Aorta (tissue), 5 donors: ENCODE data around the gene SCN4A. TPM values are rescaled to one million over a fixed set of nuclear protein-coding genes. Genes with fewer than 3 reads are reported as not detected.
"Not testable (repeated sequence)": the region's sequence is repeated elsewhere in the genome, so short reads cannot be mapped to it uniquely, and the experiment has no call there.

Source experiments
- ATAC-seq: fragments of 200-7000 bp; cut with Tn5 transposase; one replicate; pipeline ENCODE4 v1.9.1; 2022; ENCODE audit warnings: moderate library complexity; ENCODE audit not compliant: low FRiP score
- DNase-seq, 2 donors: peaks; one replicate each; pipeline ENCODE4 v3.0.0-alpha.2; 2020
- H3K27ac ChIP-seq, 2 donors: one replicate each; pipeline ENCODE4 v1.5.1; 2013; ENCODE audit warnings: low read length in 2 of 2, mild to moderate bottlenecking in 2 of 2, moderate library complexity in 2 of 2, control low read depth in 1 of 2, inconsistent platforms in 1 of 2, low read depth in 1 of 2
- H3K27me3 ChIP-seq, 2 donors: one replicate each; pipeline ENCODE4 v1.6.1; 2013; ENCODE audit warnings: control low read depth in 1 of 2, low read length in 1 of 2, mild to moderate bottlenecking in 1 of 2, moderate library complexity in 1 of 2; ENCODE audit not compliant: insufficient read depth in 2 of 2, control insufficient read depth in 1 of 2
- H3K36me3 ChIP-seq, 2 donors: one replicate each; pipeline ENCODE4 v1.6.1; 2013; ENCODE audit warnings: control low read depth in 1 of 2, low read length in 1 of 2, mild to moderate bottlenecking in 1 of 2; ENCODE audit not compliant: insufficient read depth in 2 of 2, control insufficient read depth in 1 of 2
- H3K4me1 ChIP-seq, 2 donors: one replicate each; pipeline ENCODE4 v1.6.1; 2013; ENCODE audit warnings: low read length in 2 of 2, control low read depth in 1 of 2, mild to moderate bottlenecking in 1 of 2, moderate library complexity in 1 of 2; ENCODE audit not compliant: insufficient read depth in 2 of 2, control insufficient read depth in 1 of 2
- H3K4me3 ChIP-seq, 2 donors: one replicate each; pipeline ENCODE4 v1.5.1; 2013; ENCODE audit warnings: low read length in 2 of 2, control low read depth in 1 of 2, mild to moderate bottlenecking in 1 of 2
- H3K9me3 ChIP-seq: one replicate; pipeline ENCODE4 v1.6.1; 2013; ENCODE audit warnings: mild to moderate bottlenecking, low read length; ENCODE audit not compliant: control insufficient read depth
- WGBS, 2 donors: extraction: QIAGEN DNeasy Blood & Tissue Kit; methylation state at CpG; one replicate each; pipeline ENCODE4 v1.1.7; 2013; 5-methylcytosine and 5-hydroxymethylcytosine counted together
- intact Hi-C, 2 donors: fragments of 100-400 bp; cut with DNase I; formaldehyde crosslinking; loops; one replicate each; pipeline versions ENCODE4 v1.14.2 to v1.15.0; 2022
- polyA plus RNA-seq, 2 donors: library from polyadenylated mRNA; stranded (reverse); fragments of 200-250 nt; gene quantifications; one replicate each; pipeline ENCODE4 v1.2.3, GENCODE V29; 2013
- total RNA-seq, 2 donors: library from RNA; stranded (reverse); fragmentation: NEBNext Ultra II Directional; extraction: Animal tissue kit (Norgen Biotek cat#: 25700); gene quantifications; one replicate each; pipeline ENCODE4 v1.2.1, GENCODE V29; 2021
- donor health status: healthy with polysubstance abuse.
- donor health status: Bipolar disorder and iron deficiency.
- donor health status: DM: no; HTN: no; CAD: no.
- donor health status: DM: no; HTN: no; CAD: no.
- donor health status: DM: yes; HTN: yes; CAD: no.

SCN4A gene
- total and polyA plus RNA-seq, 4 donors, result 0.03 to 3.2 (median 1.5) TPM; not detected in 1

DNA sequence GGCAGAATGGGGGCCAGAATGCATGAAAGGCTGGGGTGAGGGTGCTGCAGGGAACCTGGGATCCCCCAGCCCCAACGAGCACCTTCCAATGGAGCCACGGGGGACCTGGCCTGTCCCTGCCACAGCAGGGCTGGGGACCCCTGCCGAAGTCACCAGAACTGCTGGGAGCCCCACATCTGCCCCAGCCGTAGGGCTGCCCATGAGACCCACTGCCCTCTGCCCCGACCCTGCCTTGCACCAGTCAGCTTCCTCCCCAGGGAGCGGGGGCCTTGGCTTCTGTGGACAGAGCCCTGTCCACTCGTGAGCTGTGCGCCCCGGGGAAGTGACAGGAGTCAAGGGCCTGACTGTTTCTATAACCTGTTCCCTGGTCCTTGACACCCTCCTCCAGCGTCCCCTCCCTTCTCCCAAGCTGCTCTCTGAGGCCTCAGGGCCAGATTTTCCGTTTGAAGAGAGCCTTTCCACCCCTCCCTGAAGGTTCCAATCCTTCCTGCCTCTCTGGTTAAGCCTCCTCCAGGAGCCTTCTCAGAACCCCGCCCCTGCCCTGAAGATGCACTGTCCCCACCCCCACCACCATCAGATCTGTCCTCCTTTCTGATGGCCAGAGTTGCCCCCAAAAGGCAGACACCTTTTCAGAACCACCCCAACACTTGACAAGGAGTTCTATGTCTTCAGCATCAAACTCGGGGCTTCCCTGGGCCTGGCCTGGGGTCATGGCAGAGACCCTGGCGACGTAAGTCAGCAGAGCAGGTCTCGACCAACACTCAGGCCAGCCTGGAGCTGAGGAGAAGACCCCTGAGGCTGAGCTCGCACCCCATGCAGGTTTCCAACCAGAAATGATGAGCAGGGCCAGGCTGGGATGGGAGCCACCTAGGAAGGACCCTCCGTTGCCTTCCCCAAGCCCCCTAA lies 14.8 kb upstream of the SCN4A start:
- Histone ChIP-seq H3K4me1 (no peaks in the 10 kb centered on the region), H3K36me3 (no peaks in the 10 kb centered on the region), H3K27me3 (no peaks in the 10 kb centered on the region), H3K4me3 (no peak overlapping the region), H3K9me3 (no peaks in the 10 kb centered on the region), H3K27ac (no peak overlapping the region)
- DNase-seq (peak; percentile 49 to 61), ATAC-seq (no peak)
- 85 to 88% methylated on average over 18 of the region's 18 CpGs for WGBS, 2 donors
- intact Hi-C loops, result no loop called here

DNA sequence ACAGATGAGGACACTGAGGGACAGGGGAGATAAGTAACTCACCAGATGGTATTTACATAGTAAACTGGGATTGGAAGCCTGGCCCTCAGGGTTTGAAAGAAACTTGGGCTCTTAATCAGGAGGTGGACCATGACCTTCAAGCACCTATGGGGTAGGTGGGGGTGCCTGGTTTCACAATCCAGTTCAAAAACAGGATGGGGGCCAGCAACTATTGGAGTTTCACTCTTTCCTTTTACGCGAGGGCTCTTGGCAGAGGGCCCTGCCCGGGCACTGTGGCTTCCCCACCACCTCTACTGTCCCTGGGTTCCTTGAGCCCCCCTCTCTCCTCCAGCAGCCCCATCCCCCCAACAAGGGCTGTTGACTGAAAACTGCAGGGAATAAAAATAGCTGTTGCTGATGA lies 14.1 kb upstream of the SCN4A start:
- Histone ChIP-seq H3K9me3 (no peaks in the 10 kb centered on the region), H3K27ac (no peak overlapping the region)
- intact Hi-C loops, result no loop called here

DNA sequence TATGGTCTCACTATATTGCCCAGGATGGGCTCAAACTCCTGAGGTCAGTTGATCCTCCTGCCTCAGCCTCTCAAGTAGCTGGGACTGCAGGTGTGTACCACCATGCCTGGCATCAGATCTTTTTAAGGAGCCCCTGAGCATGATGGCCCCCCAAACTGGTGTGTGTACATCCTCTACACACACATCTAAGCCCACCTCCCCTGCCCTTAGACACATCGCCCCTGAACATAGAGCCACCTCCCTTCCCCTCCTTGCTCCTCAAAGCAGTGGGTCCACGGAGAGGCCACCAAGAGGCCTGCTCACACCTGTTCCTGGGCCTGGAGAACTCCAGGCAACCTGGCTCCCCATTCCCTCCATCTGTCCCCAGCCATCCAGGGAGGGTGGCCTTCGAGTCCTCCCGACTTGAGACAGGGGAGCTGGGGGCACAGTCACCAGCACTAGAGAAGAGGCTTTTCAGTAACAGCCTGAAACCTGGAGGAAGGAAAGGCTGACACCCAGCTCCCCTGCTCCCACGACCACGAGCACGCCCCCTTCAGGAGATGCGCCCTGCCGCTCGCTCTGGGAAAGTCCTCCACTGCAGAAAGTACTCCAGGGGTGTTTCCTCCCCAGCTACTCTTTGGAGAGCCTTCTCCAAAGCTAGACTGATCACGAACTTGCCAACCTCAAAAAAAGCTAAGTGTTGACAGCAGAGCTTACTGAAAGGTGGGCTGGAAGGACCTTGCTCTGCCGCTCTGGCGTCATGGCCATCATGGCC lies 12.8 kb upstream of the SCN4A start:
- Histone ChIP-seq H3K4me3 (no peak overlapping the region), H3K27ac (no peak overlapping the region), H3K36me3 (no peaks in the 10 kb centered on the region), H3K4me1 (no peaks in the 10 kb centered on the region), H3K9me3 (no peaks in the 10 kb centered on the region), H3K27me3 (no peaks in the 10 kb centered on the region)
- ATAC-seq (no peak), DNase-seq (peak in 1 of 2 donors; percentile 40)
- intact Hi-C loops, result no loop called here
- WGBS, 2 donors, result 91 to 93% methylated on average over 13 of the region's 13 CpGs

More for the DNA sequence above, 14.1 kb upstream of the SCN4A start:
- H3K4me3 ChIP-seq, result no peak overlapping the region
- WGBS, 2 donors, result 63 to 67% methylated on average over 3 of the region's 3 CpGs
- no peaks in the 10 kb centered on the region for H3K36me3 ChIP-seq
- H3K4me1 ChIP-seq, result no peaks in the 10 kb centered on the region
- ATAC-seq, result no peak
- no peaks in the 10 kb centered on the region for H3K27me3 ChIP-seq
- DNase-seq, result no peak

DNA sequence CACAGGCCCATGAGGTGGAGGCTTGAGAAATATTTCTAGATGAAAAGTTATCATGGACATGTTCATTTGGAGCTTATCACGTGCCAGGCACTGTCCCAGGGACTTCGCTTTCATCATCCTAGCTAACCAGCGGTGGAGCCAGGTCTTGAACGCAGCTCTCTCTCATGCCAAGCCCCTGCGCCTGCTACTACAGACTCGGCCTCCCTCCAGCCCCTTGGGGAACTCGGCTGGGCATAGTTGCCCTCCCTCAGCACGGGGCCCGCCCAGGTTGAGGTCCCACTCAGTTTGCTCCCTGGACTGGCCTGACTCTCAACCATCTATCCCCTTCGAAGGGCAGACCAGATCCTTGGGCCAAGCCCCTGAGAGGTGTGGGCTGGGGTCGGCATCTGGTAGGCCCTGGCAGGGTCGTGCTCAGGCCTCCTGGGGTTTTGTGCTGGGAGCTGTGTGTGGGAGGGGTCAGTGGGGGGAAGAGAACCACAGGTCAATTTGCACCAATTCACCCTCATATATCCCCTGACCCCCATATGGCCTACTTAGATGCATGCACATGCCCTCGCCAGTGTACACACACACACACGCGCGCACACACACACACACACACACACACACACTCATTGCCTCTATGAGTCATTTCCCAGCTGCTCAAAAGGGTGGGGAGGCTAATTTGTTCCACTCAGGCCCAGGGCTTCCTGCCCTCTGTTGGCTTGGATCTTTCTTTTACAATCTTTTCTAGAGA lies 12.1 kb upstream of the SCN4A start:
- peak; percentile 87 for ATAC-seq
- intact Hi-C loops, result no loop called here
- peak in 1 of 2 donors; percentile 80 for DNase-seq
- no peaks in the 10 kb centered on the region for H3K27me3 ChIP-seq
- H3K36me3 ChIP-seq, result no peaks in the 10 kb centered on the region
- H3K27ac ChIP-seq, result peak overlapping the region in 1 of 2 donors; percentile 28
- no peak overlapping the region for H3K4me3 ChIP-seq
- 27 to 30% methylated on average over 16 of the region's 16 CpGs for WGBS, 2 donors
- no peaks in the 10 kb centered on the region for H3K9me3 ChIP-seq
- no peaks in the 10 kb centered on the region for H3K4me1 ChIP-seq

DNA sequence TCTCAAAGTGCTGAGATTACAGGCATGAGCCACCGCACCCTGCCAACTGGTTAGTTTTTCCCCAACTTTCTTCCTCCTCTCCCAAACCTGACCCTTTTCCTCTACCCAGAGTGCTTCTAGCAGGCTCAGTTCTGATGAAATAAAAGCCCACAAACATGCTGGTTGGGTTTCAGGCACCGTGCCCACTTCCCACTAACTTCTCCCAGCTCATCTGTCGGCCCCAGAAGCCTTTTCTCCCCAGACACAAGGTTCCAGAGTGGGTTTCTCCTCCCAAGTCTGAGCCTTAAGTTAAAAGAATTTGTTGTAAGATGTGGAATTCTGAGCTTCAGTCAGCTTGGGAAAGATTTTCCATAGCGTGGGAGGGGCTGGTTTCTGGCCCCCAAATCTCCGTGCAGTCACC lies 11.5 kb upstream of the SCN4A start:
- no peaks in the 10 kb centered on the region for H3K4me1 ChIP-seq
- intact Hi-C loops, result no loop called here
- 38 to 45% methylated on average over 5 of the region's 5 CpGs for WGBS, 2 donors
- no peaks in the 10 kb centered on the region for H3K9me3 ChIP-seq
- peak in 1 of 2 donors; percentile 68 for DNase-seq
- no peaks in the 10 kb centered on the region for H3K27me3 ChIP-seq
- H3K4me3 ChIP-seq, result no peak overlapping the region
- no peaks in the 10 kb centered on the region for H3K36me3 ChIP-seq
- no peak for ATAC-seq
- H3K27ac ChIP-seq, result no peak overlapping the region

- DNase-seq (peak in 1 of 2 donors; percentile 80), ATAC-seq (no peak)
- H3K4me1 ChIP-seq, result no peaks in the 10 kb centered on the region
- no peaks in the 10 kb centered on the region for H3K9me3 ChIP-seq
- H3K4me3 ChIP-seq, result no peak overlapping the region
- 4 to 5% methylated on average over 7 of the region's 7 CpGs for WGBS, 2 donors
- H3K36me3 ChIP-seq, result no peaks in the 10 kb centered on the region
- H3K27ac ChIP-seq, result no peak overlapping the region
- no peaks in the 10 kb centered on the region for H3K27me3 ChIP-seq
- intact Hi-C loops, result no loop called here
These were observed 10.6 kb upstream of the SCN4A start for GRCh38 chr17:63983320-63983719.

- H3K36me3 ChIP-seq, H3K4me3 ChIP-seq, H3K4me1 ChIP-seq, intact Hi-C loops, H3K9me3 ChIP-seq, ATAC-seq, H3K27me3 ChIP-seq, DNase-seq: not testable (repeated sequence)
- WGBS, 2 donors, result 84 to 90% methylated on average over 2 of the region's 2 CpGs
- peak overlapping the region in 1 of 2 donors; percentile 35 for H3K27ac ChIP-seq
These were observed 9.9 kb upstream of the SCN4A start for GRCh38 chr17:63982641-63983040.

DNA sequence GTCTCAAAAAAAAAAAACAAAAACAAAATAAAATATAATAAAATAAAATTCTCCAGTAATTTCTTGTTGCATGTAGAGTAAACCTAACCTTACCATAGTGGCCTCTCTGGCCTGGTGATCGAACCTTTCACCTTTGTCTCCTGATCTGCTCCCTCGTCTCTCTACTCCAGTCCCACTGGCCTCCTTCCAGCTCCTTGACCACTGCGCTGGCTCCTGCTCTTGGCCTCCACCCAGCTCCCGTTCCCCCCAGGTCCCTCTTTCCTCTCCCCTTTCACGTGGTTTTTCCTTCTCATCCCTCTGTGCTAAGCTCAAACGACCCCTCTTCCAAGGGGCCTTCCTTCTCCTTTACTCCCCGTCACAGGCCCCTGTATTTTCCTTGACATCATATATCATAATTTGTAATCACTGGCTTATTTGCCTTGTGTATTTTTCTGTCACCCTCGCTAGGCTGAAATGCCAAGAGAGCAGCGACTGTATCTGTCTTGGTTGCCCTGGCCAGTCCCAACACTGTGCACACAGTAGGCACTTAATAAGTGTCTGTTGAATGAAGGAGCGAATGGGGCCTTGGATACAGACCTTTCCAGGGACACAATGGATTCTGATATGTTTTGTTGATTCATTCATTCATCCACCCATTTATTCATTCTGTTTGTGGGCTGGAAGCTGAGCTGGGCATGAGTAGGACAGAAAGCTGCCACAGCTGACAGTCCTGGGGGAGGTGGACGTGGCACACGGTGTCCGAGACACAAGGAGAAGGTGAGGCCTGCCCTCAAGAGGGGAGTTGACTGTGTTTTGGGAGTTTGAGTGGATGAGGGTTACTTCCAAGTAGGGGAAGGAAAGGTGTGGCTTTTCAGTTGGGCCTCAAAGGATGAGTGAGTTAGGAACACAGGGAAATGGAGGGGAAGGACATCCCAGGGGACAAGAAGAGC lies 5.8 kb upstream of the SCN4A start:
- DNase-seq, result no peak
- H3K9me3 ChIP-seq, result no peaks in the 10 kb centered on the region
- H3K4me1 ChIP-seq, result no peaks in the 10 kb centered on the region
- H3K36me3 ChIP-seq, result no peaks in the 10 kb centered on the region
- WGBS, 2 donors, result 84 to 85% methylated on average over 13 of the region's 13 CpGs
- no peak for ATAC-seq
- intact Hi-C loops, result no loop called here
- H3K4me3 ChIP-seq, result no peak overlapping the region
- H3K27ac ChIP-seq, result no peak overlapping the region
- H3K27me3 ChIP-seq, result no peaks in the 10 kb centered on the region
